Endothelial cell of umbilical vein (primary cell): ENCODE measurements around the gene PLEKHG2. TPM values are rescaled to one million over a fixed set of nuclear protein-coding genes. Genes with fewer than 3 reads are reported as not detected.

Experiments
- BruUV-seq: library from RNA; stranded (reverse); fragments of 400-500 nt; replicated peaks from 2 replicates; lab custom pipeline; 2021; lab: Mats Ljungman, UMichigan
- CTCF ChIA-PET: fragments of 300-600, 350-600 bp; sonication (Branson Sonifier 250); formaldehyde crosslinking; loops from one replicate; lab custom pipeline; 2021; ENCODE audit warnings: antibody characterized with exemption, inconsistent platforms; lab: Charles Lee
- POLR2A ChIA-PET: fragments of 300-600, 350-600 bp; sonication (Branson Sonifier 250); formaldehyde crosslinking; loops from one replicate; lab custom pipeline; 2021; ENCODE audit warnings: antibody characterized with exemption, inconsistent platforms; lab: Charles Lee
- DNase-seq: peaks from one replicate; pipeline ENCODE4 v3.0.0-alpha.2; 2011; ENCODE audit warnings: low read depth, low spot score
- FAIRE-seq: peaks from 2 replicates; lab custom pipeline; 2011; peaks lifted over from hg19 to GRCh38; lab: Jason Lieb, UNC
- H2AFZ ChIP-seq: 2 replicates; pipeline ENCODE4 v1.6.0; 2012; ENCODE audit warnings: low read depth, low read length, control low read depth, inconsistent platforms
- H3K27ac ChIP-seq: 2 replicates; pipeline ENCODE4 v1.5.1; 2011; ENCODE audit warnings: low read depth, mild to moderate bottlenecking, control low read depth, low read length, moderate library complexity; ENCODE audit not compliant: insufficient read depth
- H3K27me3 ChIP-seq, 2 experiments: 2 replicates each; pipeline versions ENCODE4 v1.6.0 to v1.6.1; 2011; ENCODE audit warnings: low read length in 2 of 2, mixed read lengths in 1 of 2; ENCODE audit not compliant: control insufficient read depth in 2 of 2, insufficient read depth in 2 of 2
- H3K36me3 ChIP-seq, 2 experiments: 2 replicates in 1 of 2; 3 replicates in 1 of 2; pipeline ENCODE4 v1.5.1; 2011; ENCODE audit warnings: low read length in 2 of 2, mild to moderate bottlenecking in 1 of 2, moderate library complexity in 1 of 2; ENCODE audit not compliant: control insufficient read depth in 2 of 2, insufficient read depth in 2 of 2; ENCODE audit errors: extremely low read depth in 1 of 2
- H3K4me1 ChIP-seq: 3 replicates; pipeline ENCODE4 v1.5.1; 2011; ENCODE audit warnings: mild to moderate bottlenecking, low read length; ENCODE audit not compliant: control insufficient read depth, insufficient read depth; ENCODE audit errors: extremely low read depth
- H3K4me2 ChIP-seq: 2 replicates; pipeline ENCODE4 v1.6.1; 2011; ENCODE audit warnings: low read length, control low read depth, mixed read lengths; ENCODE audit not compliant: insufficient read depth
- H3K4me3 ChIP-seq, 3 experiments: fragments of 200-600 bp in 1 of 3; sonication (generic), shearing (Covaris generic) in 1 of 3; replicated peaks in 1 of 3; 2 replicates each; pipeline ENCODE4 v1.5.1; 2011 to 2016; ENCODE audit warnings: control low read depth in 3 of 3, low read length in 3 of 3, mild to moderate bottlenecking in 2 of 3, inconsistent platforms in 1 of 3, low read depth in 1 of 3, moderate library complexity in 1 of 3; ENCODE audit not compliant: insufficient read depth in 1 of 3
- H3K79me2 ChIP-seq: 2 replicates; pipeline ENCODE4 v1.6.0; 2012; ENCODE audit warnings: low read length, inconsistent platforms; ENCODE audit not compliant: control insufficient read depth, insufficient read depth
- H3K9ac ChIP-seq: replicated peaks from 2 replicates; pipeline ENCODE3; 2011; ENCODE audit warnings: low read length, control low read depth; ENCODE audit not compliant: insufficient read depth; ENCODE audit errors: extremely low read depth
- H3K9me1 ChIP-seq: replicated peaks from 3 replicates; pipeline ENCODE4 v1.6.0; 2011; ENCODE audit warnings: mild to moderate bottlenecking, low read length; ENCODE audit not compliant: control insufficient read depth, insufficient read depth; ENCODE audit errors: extremely low read depth
- H3K9me3 ChIP-seq: replicated peaks from 2 replicates; pipeline ENCODE4 v1.5.1; 2012; ENCODE audit warnings: low read length, inconsistent platforms; ENCODE audit not compliant: control insufficient read depth, insufficient read depth
- H4K20me1 ChIP-seq: replicated peaks from 2 replicates; pipeline ENCODE3; 2011; ENCODE audit warnings: mild to moderate bottlenecking, low read length; ENCODE audit not compliant: control insufficient read depth, insufficient read depth; ENCODE audit errors: extremely low read depth
- GATA2 ChIP-seq: IDR thresholded peaks from 2 replicates; pipeline ENCODE4 v1.7.0; 2011; ENCODE audit warnings: low read depth, mild to moderate bottlenecking, moderate library complexity, mixed read lengths, low read length; ENCODE audit not compliant: insufficient read length, insufficient read depth
- MYC ChIP-seq: IDR thresholded peaks from one replicate; pipeline ENCODE4 v1.6.1; 2011; ENCODE audit warnings: mild to moderate bottlenecking, low read depth, low read length
- POLR2AphosphoS5 ChIP-seq: IDR thresholded peaks from 2 replicates; pipeline ENCODE4 v1.6.1; 2012; ENCODE audit warnings: low read depth, mild to moderate bottlenecking, control low read depth, low read length, moderate library complexity; ENCODE audit not compliant: insufficient read depth
- dilution Hi-C: fragments of 300-500 bp; cut with MboI; formaldehyde crosslinking; loops from one replicate; pipeline ENCODE4 v1.15.0; 2019; ENCODE audit warnings: low sequenced_read_pairs; ENCODE audit not compliant: extremely low pct_ligation_motif_present
- intact Hi-C: fragments of 100-400 bp; cut with micrococcal nuclease; formaldehyde crosslinking; loops from one replicate; pipeline ENCODE4 v1.10.0; 2022
- polyA plus RNA-seq, 4 experiments: library from polyadenylated mRNA; depleted of rRNA in 3 of 4; stranded (reverse) in 3 of 4; unstranded in 1 of 4; fragments of >200 nt; gene quantifications; 2 replicates each; pipeline versions ENCODE4 v1.2.1 to v1.2.3, GENCODE V29; 2011 to 2012; ENCODE audit warnings: missing spikeins in 1 of 4
- total RNA-seq: library from RNA; stranded (reverse); gene quantifications from 2 replicates; pipeline ENCODE4 v1.2.3, GENCODE V29; 2021
- TF ChIP-seq, protein P1 (sequence below), 2 donors: IDR thresholded peaks; 1 replicate in 1 of 2; 2 replicates in 1 of 2; pipeline ENCODE4 v1.5.1; 2011; ENCODE audit warnings: low read length in 2 of 2, mild to moderate bottlenecking in 2 of 2, moderate library complexity in 2 of 2, control low read depth in 1 of 2, inconsistent platforms in 1 of 2, low read depth in 1 of 2; ENCODE audit not compliant: insufficient read depth in 1 of 2; ENCODE audit errors: extremely low read depth in 1 of 2

The PLEKHG2 gene
- total and polyA plus RNA-seq, 2 donors (not counting 3 experiments of a cell fraction or from before 2014, with no cell fraction given): 44.7 to 74.1 TPM

DNA sequence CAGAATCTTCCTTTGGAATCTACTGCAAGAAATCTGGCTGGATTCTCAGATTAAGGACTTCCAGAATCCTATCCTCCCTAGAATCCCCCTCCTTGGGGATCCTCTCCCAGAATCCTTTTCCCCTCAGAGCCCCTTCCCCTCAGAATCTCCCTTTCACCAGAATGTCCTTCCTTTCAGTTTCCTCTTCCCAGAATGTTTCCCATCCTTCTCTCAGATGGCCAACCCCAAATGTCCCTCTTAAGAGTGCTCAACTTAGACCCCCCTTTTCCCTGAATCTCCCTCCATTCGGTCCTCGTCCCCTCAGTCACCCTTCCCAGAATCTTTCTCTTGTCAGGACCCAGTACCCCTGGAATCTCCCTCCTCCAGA is 23.9 kb downstream of the PLEKHG2 start:
- peak overlapping the region; percentile 45 to 96 (median 96) for H3K4me3 ChIP-seq
- peak overlapping the region; percentile 17 for H2AFZ ChIP-seq

More for the DNA sequence above, 23.9 kb downstream of the PLEKHG2 start:
- Histone ChIP-seq H4K20me1 (no peaks in the 10 kb centered on the region), H3K4me1 (peaks cover 22% of the 10 kb centered on the region), H3K36me3 (peaks cover 11 to 16% of the 10 kb centered on the region in 2 experiments), H3K79me2 (peaks cover 31% of the 10 kb centered on the region), H3K27ac (peak overlapping the region; percentile 51), H3K9me1 (no peaks in the 10 kb centered on the region), H3K27me3 (no peaks in the 10 kb centered on the region), H3K9ac (peak overlapping the region; percentile 100), H3K9me3 (no peaks in the 10 kb centered on the region), H3K4me2 (peak overlapping the region; percentile 60)
- no peak for DNase-seq
- TF ChIP-seq GATA2 (no peak), POLR2AphosphoS5 (no peak), MYC (no peak)
- TF ChIP-seq, protein P1, sequence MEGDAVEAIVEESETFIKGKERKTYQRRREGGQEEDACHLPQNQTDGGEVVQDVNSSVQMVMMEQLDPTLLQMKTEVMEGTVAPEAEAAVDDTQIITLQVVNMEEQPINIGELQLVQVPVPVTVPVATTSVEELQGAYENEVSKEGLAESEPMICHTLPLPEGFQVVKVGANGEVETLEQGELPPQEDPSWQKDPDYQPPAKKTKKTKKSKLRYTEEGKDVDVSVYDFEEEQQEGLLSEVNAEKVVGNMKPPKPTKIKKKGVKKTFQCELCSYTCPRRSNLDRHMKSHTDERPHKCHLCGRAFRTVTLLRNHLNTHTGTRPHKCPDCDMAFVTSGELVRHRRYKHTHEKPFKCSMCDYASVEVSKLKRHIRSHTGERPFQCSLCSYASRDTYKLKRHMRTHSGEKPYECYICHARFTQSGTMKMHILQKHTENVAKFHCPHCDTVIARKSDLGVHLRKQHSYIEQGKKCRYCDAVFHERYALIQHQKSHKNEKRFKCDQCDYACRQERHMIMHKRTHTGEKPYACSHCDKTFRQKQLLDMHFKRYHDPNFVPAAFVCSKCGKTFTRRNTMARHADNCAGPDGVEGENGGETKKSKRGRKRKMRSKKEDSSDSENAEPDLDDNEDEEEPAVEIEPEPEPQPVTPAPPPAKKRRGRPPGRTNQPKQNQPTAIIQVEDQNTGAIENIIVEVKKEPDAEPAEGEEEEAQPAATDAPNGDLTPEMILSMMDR (IDR thresholded peaks at IDR 0.05; ENCODE audit: extremely low read depth in 1 of 2, insufficient read depth in 1 of 2, low read depth in 1 of 2, low read length in 2 of 2): no peak
- intact Hi-C loops (loop anchor here (1.0 to 2.0 kb wide), 2 partner anchors 9 to 44 kb away; partner anchors contain the start of genes SUPT5H and TIMM50), dilution Hi-C loops (no loop called here)
- ChIA-PET CTCF (interaction anchor here (0.7 to 1.8 kb wide), 11 partner anchors 8 to 96 kb away, joined by 3 to 13 read pairs (median 5); partner anchors contain the start of genes MED29, PAF1, PLEKHG2 and SAMD4B), POLR2A (interaction anchor here (0.6 to 1.7 kb wide), 18 partner anchors 9 to 96 kb away, joined by 3 to 18 read pairs (median 5); partner anchors contain the start of genes EID2B, MED29, PAF1 and PLEKHG2)
- BruUV-seq: TSS peak; percentile 97
- FAIRE-seq: no peak
